SK-N-SH (cell line): ENCODE results near the gene CA12.

Source experiments
- EZH2phosphoT487 ChIP-seq: fragments of 200-600 bp; sonication (generic); IDR thresholded peaks from 2 replicates; pipeline ENCODE4 v1.6.1; 2017; ENCODE audit warnings: low read depth, mixed run types, mild to moderate bottlenecking, antibody characterized with exemption, moderate library complexity, borderline replicate concordance
- GABPA ChIP-seq: IDR thresholded peaks from 2 replicates; pipeline ENCODE4 v1.4.0; 2012; ENCODE audit warnings: low read depth, mild to moderate bottlenecking
- GATA2 ChIP-seq: sonication (generic); formaldehyde crosslinking; IDR thresholded peaks from 2 replicates; pipeline ENCODE4 v1.5.0; 2020; ENCODE audit warnings: mild to moderate bottlenecking, missing genetic modification reagents
- POLR2AphosphoS5 ChIP-seq: IDR thresholded peaks from 2 replicates; pipeline ENCODE4 v1.6.1; 2012; ENCODE audit warnings: low read depth, low read length
- TF ChIP-seq, protein P1 (sequence below): fragments of 200-600 bp; sonication (generic); IDR thresholded peaks from 2 replicates; pipeline ENCODE4 v1.6.1; 2017; ENCODE audit warnings: antibody characterized with exemption, mild to moderate bottlenecking, moderate library complexity

DNA sequence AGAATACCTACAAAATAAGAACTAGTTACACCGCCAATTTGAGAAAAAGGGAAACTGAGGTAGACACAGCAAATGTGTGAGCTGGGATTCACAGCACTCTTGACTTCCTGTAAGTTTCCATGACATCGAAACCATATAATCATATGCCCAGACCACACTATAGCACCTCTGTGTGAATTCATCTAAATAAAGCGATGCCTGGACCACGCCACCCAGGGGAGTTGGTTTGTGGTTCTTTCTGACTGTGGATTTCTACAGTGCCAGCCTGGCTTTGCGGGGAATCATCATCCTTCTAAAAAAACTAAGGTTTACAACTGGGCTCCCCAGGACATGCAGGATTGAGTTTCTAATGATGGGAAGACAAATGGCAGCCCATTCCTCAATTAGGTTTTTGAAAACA is 23.5 kb upstream of the CA12 start:
- TF ChIP-seq, protein P1, sequence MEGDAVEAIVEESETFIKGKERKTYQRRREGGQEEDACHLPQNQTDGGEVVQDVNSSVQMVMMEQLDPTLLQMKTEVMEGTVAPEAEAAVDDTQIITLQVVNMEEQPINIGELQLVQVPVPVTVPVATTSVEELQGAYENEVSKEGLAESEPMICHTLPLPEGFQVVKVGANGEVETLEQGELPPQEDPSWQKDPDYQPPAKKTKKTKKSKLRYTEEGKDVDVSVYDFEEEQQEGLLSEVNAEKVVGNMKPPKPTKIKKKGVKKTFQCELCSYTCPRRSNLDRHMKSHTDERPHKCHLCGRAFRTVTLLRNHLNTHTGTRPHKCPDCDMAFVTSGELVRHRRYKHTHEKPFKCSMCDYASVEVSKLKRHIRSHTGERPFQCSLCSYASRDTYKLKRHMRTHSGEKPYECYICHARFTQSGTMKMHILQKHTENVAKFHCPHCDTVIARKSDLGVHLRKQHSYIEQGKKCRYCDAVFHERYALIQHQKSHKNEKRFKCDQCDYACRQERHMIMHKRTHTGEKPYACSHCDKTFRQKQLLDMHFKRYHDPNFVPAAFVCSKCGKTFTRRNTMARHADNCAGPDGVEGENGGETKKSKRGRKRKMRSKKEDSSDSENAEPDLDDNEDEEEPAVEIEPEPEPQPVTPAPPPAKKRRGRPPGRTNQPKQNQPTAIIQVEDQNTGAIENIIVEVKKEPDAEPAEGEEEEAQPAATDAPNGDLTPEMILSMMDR: no peak
- TF ChIP-seq GATA2 (CRISPR knock-in tag): no peak
- TF ChIP-seq GABPA: no peak
- TF ChIP-seq EZH2phosphoT487: no peak
- TF ChIP-seq POLR2AphosphoS5: no peak
